ENCODE results near the gene ATP5PO.

GRCh38 chr21:33893917-33894316 is 21.7 kb downstream of the ATP5PO start:
- TF ChIP-seq, protein P1, sequence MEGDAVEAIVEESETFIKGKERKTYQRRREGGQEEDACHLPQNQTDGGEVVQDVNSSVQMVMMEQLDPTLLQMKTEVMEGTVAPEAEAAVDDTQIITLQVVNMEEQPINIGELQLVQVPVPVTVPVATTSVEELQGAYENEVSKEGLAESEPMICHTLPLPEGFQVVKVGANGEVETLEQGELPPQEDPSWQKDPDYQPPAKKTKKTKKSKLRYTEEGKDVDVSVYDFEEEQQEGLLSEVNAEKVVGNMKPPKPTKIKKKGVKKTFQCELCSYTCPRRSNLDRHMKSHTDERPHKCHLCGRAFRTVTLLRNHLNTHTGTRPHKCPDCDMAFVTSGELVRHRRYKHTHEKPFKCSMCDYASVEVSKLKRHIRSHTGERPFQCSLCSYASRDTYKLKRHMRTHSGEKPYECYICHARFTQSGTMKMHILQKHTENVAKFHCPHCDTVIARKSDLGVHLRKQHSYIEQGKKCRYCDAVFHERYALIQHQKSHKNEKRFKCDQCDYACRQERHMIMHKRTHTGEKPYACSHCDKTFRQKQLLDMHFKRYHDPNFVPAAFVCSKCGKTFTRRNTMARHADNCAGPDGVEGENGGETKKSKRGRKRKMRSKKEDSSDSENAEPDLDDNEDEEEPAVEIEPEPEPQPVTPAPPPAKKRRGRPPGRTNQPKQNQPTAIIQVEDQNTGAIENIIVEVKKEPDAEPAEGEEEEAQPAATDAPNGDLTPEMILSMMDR (IDR thresholded peaks at IDR 0.05), result no peak
- TF ChIP-seq POLR2A (IDR thresholded peaks at IDR 0.05), result no peak

All from esophagus squamous epithelium (tissue), 4 donors.